B cell (primary cell): ENCODE measurements around the gene RFX2. TPM values are rescaled to one million over a fixed set of nuclear protein-coding genes. Genes with fewer than 3 reads are reported as not detected.

Experiments
- ATAC-seq: fragments of 200-7000 bp; cut with Tn5 transposase; one replicate; pipeline ENCODE4 v1.10.0; 2021; ENCODE audit warnings: low read depth, mild to moderate bottlenecking, moderate number of reproducible peaks, moderate library complexity
- CTCF ChIA-PET: fragments of 350-600 bp; sonication (Branson Sonifier 250); formaldehyde crosslinking; loops from one replicate; lab custom pipeline; 2021; ENCODE audit warnings: antibody characterized with exemption, inconsistent platforms; lab: Charles Lee
- POLR2A ChIA-PET: fragments of 350-600 bp; sonication (Branson Sonifier 250); formaldehyde crosslinking; loops from one replicate; lab custom pipeline; 2021; ENCODE audit warnings: antibody characterized with exemption; lab: Charles Lee
- DNase-seq: peaks from one replicate; pipeline ENCODE4 v3.0.0; 2013
- H2AFZ ChIP-seq: 2 replicates; pipeline ENCODE4 v1.6.1; 2012; ENCODE audit warnings: mild to moderate bottlenecking, low read depth, low read length; ENCODE audit not compliant: insufficient read depth, poor library complexity, severe bottlenecking
- H3K27ac ChIP-seq, 2 donors: 1 replicate in 1 of 2; 2 replicates in 1 of 2; pipeline ENCODE4 v1.5.1; 2012 to 2013; ENCODE audit warnings: low read length in 2 of 2, mild to moderate bottlenecking in 2 of 2, moderate library complexity in 1 of 2
- H3K27me3 ChIP-seq, 4 experiments: fragments of 200-600 bp in 1 of 4; sonication (generic) in 1 of 4; replicated peaks in 1 of 4; 1 replicate in 2 of 4; 2 replicates in 2 of 4; pipeline versions ENCODE4 v1.6.1 to v1.7.0; 2013 to 2016; ENCODE audit warnings: low read length in 3 of 4, mild to moderate bottlenecking in 2 of 4, mixed read lengths in 1 of 4, moderate library complexity in 1 of 4; ENCODE audit not compliant: insufficient read depth in 4 of 4, control insufficient read depth in 3 of 4; ENCODE audit errors: control extremely low read depth in 1 of 4
- H3K36me3 ChIP-seq, 2 experiments: replicated peaks in 1 of 2; 1 replicate in 1 of 2; 2 replicates in 1 of 2; pipeline versions ENCODE4 v1.6.1 to v1.7.1; 2013; ENCODE audit warnings: low read length in 1 of 2; ENCODE audit not compliant: insufficient read depth in 2 of 2, control insufficient read depth in 1 of 2; ENCODE audit errors: control extremely low read depth in 1 of 2, extremely low read depth in 1 of 2
- H3K4me1 ChIP-seq, 2 donors: fragments of 200-600 bp in 1 of 2; sonication (generic) in 1 of 2; 1 replicate in 1 of 2; 2 replicates in 1 of 2; pipeline versions ENCODE4 v1.5.1 to v1.6.1; 2013 to 2017; ENCODE audit warnings: low read length in 2 of 2; ENCODE audit not compliant: control insufficient read depth in 2 of 2, insufficient read depth in 2 of 2
- H3K4me2 ChIP-seq: replicated peaks from 2 replicates; pipeline ENCODE3; 2012; ENCODE audit warnings: mild to moderate bottlenecking, low read depth, low read length; ENCODE audit not compliant: poor library complexity, severe bottlenecking
- H3K4me3 ChIP-seq, 5 experiments: fragments of 200-600 bp in 1 of 5; sonication (generic) in 1 of 5; 1 replicate in 3 of 5; 2 replicates in 2 of 5; pipeline versions ENCODE4 v1.5.1 to v1.7.0; 2011 to 2016; ENCODE audit warnings: low read length in 4 of 5, mild to moderate bottlenecking in 4 of 5, low read depth in 2 of 5, control low read depth in 1 of 5, moderate library complexity in 1 of 5; ENCODE audit not compliant: insufficient read depth in 1 of 5; ENCODE audit errors: control extremely low read depth in 1 of 5, extremely low read depth in 1 of 5
- H3K79me2 ChIP-seq: fragments of 200-600 bp; sonication (generic); one replicate; pipeline ENCODE4 v1.6.0; 2016; ENCODE audit warnings: low read length; ENCODE audit not compliant: control insufficient read depth, insufficient read depth
- H3K9ac ChIP-seq: fragments of 200-600 bp; sonication (generic); 2 replicates; pipeline ENCODE4 v1.6.1; 2017; ENCODE audit warnings: mild to moderate bottlenecking, low read length, moderate library complexity
- H3K9me3 ChIP-seq, 3 donors: one replicate each; pipeline versions ENCODE4 v1.6.1 to v1.7.1; 2013; ENCODE audit warnings: low read length in 2 of 3; ENCODE audit not compliant: control insufficient read depth in 2 of 3, insufficient read depth in 1 of 3; ENCODE audit errors: control extremely low read depth in 1 of 3
- H4K20me1 ChIP-seq: 2 replicates; pipeline ENCODE4 v1.6.0; 2012; ENCODE audit warnings: mild to moderate bottlenecking, low read length; ENCODE audit not compliant: insufficient read depth, control insufficient read depth, poor library complexity, severe bottlenecking
- H3K27ac Mint-ChIP-seq: one replicate; pipeline ENCODE4 v1.8.0; 2021; ENCODE audit warnings: mixed read lengths
- H3K27me3 Mint-ChIP-seq: one replicate; pipeline ENCODE4 v1.8.0; 2021; ENCODE audit warnings: mixed read lengths
- H3K4me1 Mint-ChIP-seq: one replicate; pipeline ENCODE4 v1.8.0; 2021; ENCODE audit warnings: mixed read lengths
- H3K4me3 Mint-ChIP-seq: one replicate; pipeline ENCODE4 v1.8.0; 2021; ENCODE audit warnings: mixed read lengths
- H3K9me3 Mint-ChIP-seq: one replicate; pipeline ENCODE4 v1.8.0; 2022; ENCODE audit warnings: mixed read lengths; ENCODE audit not compliant: insufficient read depth
- EZH2 ChIP-seq: IDR thresholded peaks from 2 replicates; pipeline ENCODE4 v1.6.1; 2012; ENCODE audit warnings: borderline replicate concordance, low read depth, mild to moderate bottlenecking, moderate library complexity, low read length; ENCODE audit not compliant: insufficient read depth, poor library complexity, severe bottlenecking
- WGBS: methylation state at CpG from one replicate; pipeline ENCODE4 v1.1.5; 2013; ENCODE audit warnings: missing lambda C conversion rate; ENCODE audit not compliant: insufficient coverage; 5-methylcytosine and 5-hydroxymethylcytosine counted together
- intact Hi-C: fragments of 100-400 bp; cut with micrococcal nuclease; formaldehyde crosslinking; loops from one replicate; pipeline ENCODE4 v1.10.0; 2022
- polyA plus RNA-seq: library from polyadenylated mRNA; depleted of rRNA; stranded (reverse); fragments of >200 nt; gene quantifications from 2 replicates; pipeline ENCODE4 v1.2.3, GENCODE V29; 2012
- total RNA-seq, 2 donors: library from RNA; stranded (reverse); fragments of 120-200 nt in 1 of 2; gene quantifications; 1 replicate in 1 of 2; 2 replicates in 1 of 2; pipeline versions ENCODE4 v1.2.3 to v1.2.4, GENCODE V29; 2013 to 2022
- TF ChIP-seq, protein P1 (sequence below): fragments of 200-600 bp; IDR thresholded peaks from one replicate; pipeline ENCODE4 v1.8.0; 2022; ENCODE audit warnings: antibody characterized with exemption, mild to moderate bottlenecking

RFX2 gene
- total and polyA plus RNA-seq, 2 donors (not counting 1 experiment from before 2014, with no cell fraction given): 7.1 to 8.6 TPM

DNA sequence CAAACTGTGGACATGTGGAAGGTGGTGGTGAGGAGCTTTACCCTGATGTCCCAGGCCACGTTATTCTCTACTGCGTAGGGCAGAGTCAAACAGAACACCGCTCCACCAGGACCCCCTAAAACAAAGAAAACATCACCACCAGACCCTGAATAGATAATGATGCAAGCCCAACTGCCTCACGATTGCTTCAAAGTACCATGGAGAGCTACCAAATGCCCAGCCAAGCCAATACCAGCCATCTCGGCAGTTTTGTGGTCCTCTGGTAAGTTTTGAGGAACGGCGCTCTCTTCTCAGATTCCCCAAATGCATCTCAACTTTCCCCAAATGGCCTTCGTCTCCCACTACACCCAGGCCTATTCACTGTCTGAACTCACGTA, 138.0 kb downstream of the RFX2 start:
- Histone ChIP-seq H3K4me2 (no peak overlapping the region), H3K9me3 (no peaks in the 10 kb centered on the region), H3K4me3 (no peak overlapping the region), H4K20me1 (peaks cover 98% of the 10 kb centered on the region), H3K27ac (no peak overlapping the region), H3K79me2 (peaks cover 100% of the 10 kb centered on the region), H3K9ac (no peak overlapping the region), H3K27me3 (no peaks in the 10 kb centered on the region), H2AFZ (no peak overlapping the region), H3K4me1 (peaks cover 45 to 51% of the 10 kb centered on the region in 2 donors), H3K36me3 (peaks cover 0 to 29% of the 10 kb centered on the region in 2 experiments)
- ATAC-seq (no peak), DNase-seq (no peak)
- H3K4me1 Mint-ChIP-seq: peaks cover 78% of the 10 kb centered on the region
- H3K27me3 Mint-ChIP-seq: no peaks in the 10 kb centered on the region
- no peak for TF ChIP-seq EZH2
- TF ChIP-seq, protein P1, sequence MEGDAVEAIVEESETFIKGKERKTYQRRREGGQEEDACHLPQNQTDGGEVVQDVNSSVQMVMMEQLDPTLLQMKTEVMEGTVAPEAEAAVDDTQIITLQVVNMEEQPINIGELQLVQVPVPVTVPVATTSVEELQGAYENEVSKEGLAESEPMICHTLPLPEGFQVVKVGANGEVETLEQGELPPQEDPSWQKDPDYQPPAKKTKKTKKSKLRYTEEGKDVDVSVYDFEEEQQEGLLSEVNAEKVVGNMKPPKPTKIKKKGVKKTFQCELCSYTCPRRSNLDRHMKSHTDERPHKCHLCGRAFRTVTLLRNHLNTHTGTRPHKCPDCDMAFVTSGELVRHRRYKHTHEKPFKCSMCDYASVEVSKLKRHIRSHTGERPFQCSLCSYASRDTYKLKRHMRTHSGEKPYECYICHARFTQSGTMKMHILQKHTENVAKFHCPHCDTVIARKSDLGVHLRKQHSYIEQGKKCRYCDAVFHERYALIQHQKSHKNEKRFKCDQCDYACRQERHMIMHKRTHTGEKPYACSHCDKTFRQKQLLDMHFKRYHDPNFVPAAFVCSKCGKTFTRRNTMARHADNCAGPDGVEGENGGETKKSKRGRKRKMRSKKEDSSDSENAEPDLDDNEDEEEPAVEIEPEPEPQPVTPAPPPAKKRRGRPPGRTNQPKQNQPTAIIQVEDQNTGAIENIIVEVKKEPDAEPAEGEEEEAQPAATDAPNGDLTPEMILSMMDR: no peak
- H3K4me3 Mint-ChIP-seq: no peak overlapping the region
- H3K27ac Mint-ChIP-seq: no peak overlapping the region
- intact Hi-C loops: loop anchor here (10.0 kb wide), 1 partner anchor 998 kb away; no protein-coding TSS in a partner anchor
- H3K9me3 Mint-ChIP-seq: no peaks in the 10 kb centered on the region
- 97% methylated on average over 9 of the region's 9 CpGs for WGBS
- POLR2A ChIA-PET: no interaction called here
- CTCF ChIA-PET: interaction anchor here (1.5 kb wide), 1 partner anchor 10 kb away, joined by 6 read pairs; no protein-coding TSS in a partner anchor

DNA sequence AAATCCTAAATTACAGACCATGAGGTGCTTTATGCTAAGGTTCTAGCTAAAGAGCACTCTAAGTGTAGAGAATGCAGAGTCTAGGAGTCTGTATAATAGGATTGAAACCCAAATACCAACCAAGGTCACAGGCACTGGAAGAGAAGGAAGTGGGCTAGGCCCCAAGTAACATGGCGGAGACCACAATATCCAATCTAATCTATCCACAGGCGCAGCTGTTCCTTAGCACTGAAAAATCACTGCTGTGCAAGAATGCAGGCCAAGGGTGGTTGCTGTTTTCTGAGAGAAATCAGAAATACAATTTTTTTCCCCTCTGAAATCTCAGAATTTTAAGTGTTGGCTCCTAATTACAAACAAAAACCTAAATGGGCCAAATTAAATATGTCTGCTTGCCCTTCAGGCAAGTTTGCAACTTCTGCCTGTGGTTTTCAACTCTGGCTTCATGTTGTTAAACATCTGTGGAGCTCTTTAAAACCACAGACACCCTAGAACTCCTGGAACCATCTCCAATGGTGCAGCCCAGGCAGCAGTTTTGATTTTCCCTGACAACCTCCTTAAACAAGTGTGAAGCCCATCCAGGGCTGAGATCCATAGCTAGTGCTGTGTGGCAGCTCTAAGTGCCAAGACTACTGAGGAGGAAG, 138.5 kb downstream of the RFX2 start:
- Histone ChIP-seq H3K9me3 (no peaks in the 10 kb centered on the region), H3K27me3 (no peaks in the 10 kb centered on the region), H2AFZ (no peak overlapping the region), H4K20me1 (peaks cover 98% of the 10 kb centered on the region), H3K4me3 (no peak overlapping the region), H3K4me1 (peaks cover 42 to 47% of the 10 kb centered on the region in 2 donors), H3K4me2 (no peak overlapping the region), H3K27ac (no peak overlapping the region), H3K9ac (no peak overlapping the region), H3K36me3 (peaks cover 0 to 29% of the 10 kb centered on the region in 2 experiments), H3K79me2 (peaks cover 100% of the 10 kb centered on the region)
- DNase-seq (no peak), ATAC-seq (no peak)
- H3K27ac Mint-ChIP-seq: no peak overlapping the region
- peaks cover 77% of the 10 kb centered on the region for H3K4me1 Mint-ChIP-seq
- ChIA-PET CTCF (interaction anchor here (1.2 to 1.5 kb wide), 2 partner anchors 9 to 16 kb away, joined by 3 to 6 read pairs; no protein-coding TSS in a partner anchor), POLR2A (no interaction called here)
- H3K27me3 Mint-ChIP-seq: no peaks in the 10 kb centered on the region
- no peak overlapping the region for H3K4me3 Mint-ChIP-seq
- WGBS: no CpG with 5 or more reads among the region's 2 CpGs
- intact Hi-C loops: loop anchor here (10.0 kb wide), 1 partner anchor 997 kb away; no protein-coding TSS in a partner anchor
- no peak for TF ChIP-seq EZH2
- TF ChIP-seq, protein P1: no peak
- H3K9me3 Mint-ChIP-seq: no peaks in the 10 kb centered on the region
